ENCODE data around the gene SLX9. TPM values are rescaled to one million over a fixed set of nuclear protein-coding genes. Genes with fewer than 3 reads are reported as not detected.

SLX9 gene
- 10 to 100 TPM; 15.8 to 17.7 (median 17.0) TPM for total RNA-seq

DNA sequence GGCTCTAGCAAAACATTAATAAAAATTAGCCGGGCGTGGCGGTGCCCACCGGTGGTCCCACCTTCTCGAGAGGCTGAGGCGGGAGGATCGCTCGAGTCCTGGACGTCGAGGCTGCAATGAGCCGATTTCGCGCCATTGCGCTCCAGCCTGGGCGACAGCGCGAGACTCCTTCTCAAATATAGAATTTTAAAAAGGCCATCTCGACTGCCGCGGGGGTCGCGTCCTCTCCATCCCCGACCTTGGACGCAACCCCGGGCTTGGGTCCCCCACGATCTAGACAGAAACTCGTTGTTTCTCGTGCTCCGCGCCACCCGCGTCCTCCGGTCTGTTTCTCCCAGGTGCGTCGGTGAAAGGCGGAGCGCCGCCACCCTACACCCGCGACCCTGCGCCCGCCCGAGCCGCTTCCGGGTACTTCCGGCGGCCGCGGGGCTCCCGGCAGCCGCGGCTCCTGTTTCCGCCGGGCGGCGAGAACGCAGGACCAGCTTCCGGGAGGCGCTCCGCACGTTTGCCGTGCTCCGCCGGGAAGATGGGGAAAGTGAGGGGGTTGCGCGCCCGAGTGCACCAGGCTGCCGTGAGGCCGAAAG, at the start of gene SLX9:
TSS of gene SLX9 (plus strand) at position 498 of the 584 bp plus-strand sequence. CDS start at position 527, 29 bp downstream.
- H3K9me3 ChIP-seq, result no peaks in the 10 kb centered on the region
- peaks cover 0 to 5% of the 10 kb centered on the region in 2 donors for H3K4me1 ChIP-seq
- intact Hi-C loops (cut with DNase I; ENCODE audit: low total_unique reads), result loop anchor here (10.0 kb wide), 1 partner anchor 55 kb away; no protein-coding TSS in a partner anchor
- H3K27ac ChIP-seq, result peak within 1 kb of the TSS; percentile 84 to 89
- H3K27me3 ChIP-seq, result no peaks in the 10 kb centered on the region
- peaks cover 2% of the 10 kb centered on the region for H3K36me3 ChIP-seq
- peak within 1 kb of the TSS; percentile 90 to 99 (median 97) for H3K4me3 ChIP-seq
- DNase-seq (ENCODE audit: low spot score in 2 of 2), result peak; percentile 58 to 70
- TF ChIP-seq POLR2AphosphoS5 (IDR thresholded peaks at IDR 0.05), result peak; percentile 38 to 66 (median 42)
- TF ChIP-seq POLR2A (IDR thresholded peaks at IDR 0.05), result peak; percentile 68
- no peak for TF ChIP-seq CTCF (IDR thresholded peaks at IDR 0.05)

DNA sequence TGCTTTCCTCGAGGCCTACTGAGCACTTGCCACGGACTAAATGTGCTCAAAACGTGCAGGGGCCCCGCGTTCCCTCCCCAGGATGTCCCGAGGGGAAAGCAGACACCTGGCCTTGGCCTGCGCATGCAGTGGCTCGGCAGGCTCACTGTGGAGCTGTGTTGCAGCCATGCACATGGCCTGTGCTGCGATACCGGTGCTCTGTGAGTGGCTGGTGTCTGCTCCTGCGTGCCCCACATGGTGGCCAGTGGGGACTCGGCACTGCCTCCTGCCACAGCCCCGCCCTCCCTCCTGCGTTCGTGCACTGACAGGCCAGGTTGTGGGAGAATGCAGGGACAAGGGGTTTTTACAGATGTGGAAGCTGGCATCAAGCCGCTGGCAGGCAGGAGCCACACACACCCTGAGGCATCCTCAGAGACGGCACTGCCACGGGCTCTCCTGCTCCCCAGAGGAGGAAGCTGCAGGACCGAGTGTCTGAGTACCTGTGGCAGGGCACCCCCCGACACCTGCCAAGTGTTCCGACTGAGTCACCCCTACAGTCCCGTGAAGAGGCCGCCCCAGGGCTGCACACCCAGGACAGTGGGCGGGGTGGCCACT, 49.4 kb upstream of the SLX9 start:
- Histone ChIP-seq H3K4me1 (no peaks in the 10 kb centered on the region), H3K27me3 (peaks cover 0 to 3% of the 10 kb centered on the region in 2 donors), H3K27ac (no peak overlapping the region), H3K4me3 (no peak overlapping the region), H3K36me3 (no peaks in the 10 kb centered on the region), H3K9me3 (no peaks in the 10 kb centered on the region)
- TF ChIP-seq POLR2AphosphoS5 (IDR thresholded peaks at IDR 0.05) (no peak), CTCF (IDR thresholded peaks at IDR 0.05) (no peak), POLR2A (IDR thresholded peaks at IDR 0.05) (no peak)
- intact Hi-C loops (cut with DNase I; ENCODE audit: low total_unique reads), result no loop called here
- no peak for DNase-seq (ENCODE audit: low spot score in 2 of 2)

DNA sequence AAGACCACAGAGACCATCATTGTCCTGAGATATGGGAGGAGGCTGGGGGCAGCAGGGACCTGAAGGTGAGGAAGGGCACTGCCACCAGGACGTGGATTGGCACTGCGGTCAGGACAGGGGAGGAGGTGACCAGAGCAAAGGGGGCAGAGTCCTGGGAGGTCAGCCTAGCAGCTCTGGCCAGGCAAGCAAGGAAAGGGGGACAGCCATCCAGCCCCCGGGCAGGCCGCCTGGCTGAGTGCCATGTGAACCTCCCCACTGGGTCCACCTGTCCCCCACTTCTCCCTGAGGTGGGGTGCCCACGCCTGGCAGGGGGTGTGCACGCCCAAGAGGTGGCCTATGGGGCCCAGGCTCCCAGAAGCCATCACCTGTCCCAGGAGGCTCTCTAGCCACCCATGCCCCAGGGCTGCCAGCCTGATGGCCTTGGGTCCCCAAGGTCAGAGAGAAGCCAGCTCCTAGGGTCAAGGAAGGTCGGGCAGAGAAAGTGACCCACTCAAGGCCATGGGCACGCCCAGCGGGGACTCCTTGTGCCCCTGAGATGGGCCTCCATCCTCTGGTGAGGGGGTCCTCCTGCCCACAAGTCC, 48.8 kb upstream of the SLX9 start:
- intact Hi-C loops (cut with DNase I; ENCODE audit: low total_unique reads), result no loop called here
- Histone ChIP-seq H3K4me3 (no peak overlapping the region), H3K27me3 (peaks cover 0 to 3% of the 10 kb centered on the region in 2 donors), H3K4me1 (no peaks in the 10 kb centered on the region), H3K9me3 (no peaks in the 10 kb centered on the region), H3K27ac (no peak overlapping the region), H3K36me3 (no peaks in the 10 kb centered on the region)
- TF ChIP-seq POLR2AphosphoS5 (IDR thresholded peaks at IDR 0.05), result no peak
- no peak for DNase-seq (ENCODE audit: low spot score in 2 of 2)

GRCh38 chr21:44891631-44892031, 48.2 kb upstream of the SLX9 start:
- Histone ChIP-seq H3K36me3 (no peaks in the 10 kb centered on the region), H3K4me1 (no peaks in the 10 kb centered on the region), H3K27me3 (peaks cover 0 to 3% of the 10 kb centered on the region in 2 donors), H3K4me3 (no peak overlapping the region), H3K9me3 (no peaks in the 10 kb centered on the region), H3K27ac (no peak overlapping the region)
- no peak for DNase-seq (ENCODE audit: low spot score in 2 of 2)
- intact Hi-C loops (cut with DNase I; ENCODE audit: low total_unique reads), result no loop called here
- TF ChIP-seq CTCF (IDR thresholded peaks at IDR 0.05) (no peak), POLR2AphosphoS5 (IDR thresholded peaks at IDR 0.05) (no peak), POLR2A (IDR thresholded peaks at IDR 0.05) (no peak)

DNA sequence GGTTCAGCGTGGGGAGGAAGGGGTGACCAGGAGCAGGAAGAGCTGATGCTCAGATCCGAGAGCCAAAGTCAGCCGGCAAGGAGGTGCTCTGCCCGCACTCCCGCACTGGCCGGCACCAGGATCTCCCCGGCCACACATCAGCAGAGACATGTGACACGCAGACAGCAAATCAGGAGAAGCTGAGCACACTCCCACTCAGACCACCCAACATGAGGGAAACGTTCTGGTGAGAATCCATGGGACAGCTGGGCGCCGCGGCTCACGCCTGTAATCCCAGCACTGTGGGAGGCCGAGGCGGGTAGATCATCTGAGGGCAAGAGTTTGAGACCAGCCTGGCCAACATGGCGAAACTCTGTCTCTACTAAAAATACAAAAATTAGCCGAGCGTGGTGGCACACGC, 47.7 kb upstream of the SLX9 start:
- TF ChIP-seq POLR2AphosphoS5 (IDR thresholded peaks at IDR 0.05) (no peak), POLR2A (IDR thresholded peaks at IDR 0.05) (no peak), CTCF (IDR thresholded peaks at IDR 0.05) (no peak)
- intact Hi-C loops (cut with DNase I; ENCODE audit: low total_unique reads), result no loop called here
- Histone ChIP-seq H3K36me3 (no peaks in the 10 kb centered on the region), H3K27me3 (peaks cover 0 to 3% of the 10 kb centered on the region in 2 donors), H3K4me1 (no peaks in the 10 kb centered on the region), H3K4me3 (no peak overlapping the region), H3K27ac (no peak overlapping the region), H3K9me3 (no peaks in the 10 kb centered on the region)
- no peak for DNase-seq (ENCODE audit: low spot score in 2 of 2)

All from breast epithelium (tissue), 4 donors.